Brain pericyte (primary cell): ENCODE data around the gene KLK10.
"Not testable (repeated sequence)": the region's sequence is repeated elsewhere in the genome, so short reads cannot be mapped to it uniquely, and the experiment has no call there.

Source experiments
- DNase-seq: peaks from one replicate; pipeline ENCODE4 v3.0.0-alpha.2; 2012; ENCODE audit warnings: low read depth, low spot score

Gene KLK10

DNA sequence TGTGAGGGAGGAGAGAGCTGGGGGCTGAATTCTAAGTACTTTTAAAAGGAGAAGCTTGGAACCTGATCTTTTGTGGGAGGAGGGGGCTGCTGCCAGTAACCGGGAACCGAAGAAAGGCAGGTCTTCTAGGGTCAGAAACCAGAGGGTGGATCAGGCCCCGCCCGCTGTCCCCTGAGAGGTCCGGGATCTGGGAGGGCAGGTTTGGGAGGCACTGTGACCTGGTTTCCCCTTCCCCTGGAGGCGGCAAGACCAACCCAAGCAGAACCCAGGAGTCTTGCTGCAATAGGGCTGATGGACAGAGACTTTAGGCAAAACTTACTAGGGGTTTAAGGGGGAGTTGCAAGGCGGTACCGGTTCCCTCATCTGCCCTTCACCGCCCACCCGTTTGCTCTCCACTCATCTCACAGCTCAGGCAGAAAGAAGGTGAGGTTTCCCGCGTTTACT is 17.4 kb downstream of the KLK10 start:
- DNase-seq, result no peak

DNA sequence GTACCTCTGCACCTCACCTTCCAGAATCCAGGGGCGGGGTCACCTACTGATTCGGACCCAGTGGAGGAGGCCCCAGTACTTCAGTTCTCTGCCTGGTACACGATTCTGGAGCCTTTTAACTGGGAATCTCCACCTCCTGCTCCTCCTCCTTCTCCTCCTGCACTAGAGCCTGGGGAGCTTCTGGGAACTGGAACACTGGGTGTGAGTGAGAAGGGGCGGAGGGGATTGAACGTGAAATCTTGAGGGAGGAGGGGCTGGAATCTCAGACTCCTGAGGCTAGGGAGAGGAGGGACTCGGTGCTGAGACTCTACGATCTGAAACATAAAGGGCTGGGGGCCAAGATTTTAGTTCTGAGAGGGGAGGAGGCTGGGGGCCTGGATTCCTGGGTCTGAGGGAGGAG is 18.0 kb downstream of the KLK10 start, which contains the start of gene KLK8:
KLK8 (minus strand) TSS at position 90 of the 400 bp plus-strand sequence. CDS start 437 bp downstream, outside the sequence.
- no peak for DNase-seq

DNA sequence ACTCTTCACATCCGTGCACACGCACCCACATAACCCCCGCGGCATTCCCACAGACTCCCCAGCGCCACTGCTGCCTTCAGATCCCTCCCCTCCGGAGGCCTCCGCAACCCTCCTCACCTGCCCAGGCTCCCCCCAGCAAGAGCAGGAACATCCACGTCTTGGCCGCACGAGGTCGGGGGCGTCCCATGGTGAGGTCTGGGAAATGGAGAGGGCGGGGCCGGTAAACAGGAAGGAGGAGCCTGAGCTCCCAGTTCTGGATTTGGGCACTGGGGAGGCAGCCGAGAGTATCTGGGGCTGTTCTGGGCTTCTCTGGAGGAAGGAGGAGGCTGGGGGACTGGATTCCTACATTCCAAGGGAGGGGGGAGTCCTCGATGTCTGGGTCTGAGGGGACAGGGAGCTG is 18.5 kb downstream of the KLK10 start:
- DNase-seq, result no peak

DNA sequence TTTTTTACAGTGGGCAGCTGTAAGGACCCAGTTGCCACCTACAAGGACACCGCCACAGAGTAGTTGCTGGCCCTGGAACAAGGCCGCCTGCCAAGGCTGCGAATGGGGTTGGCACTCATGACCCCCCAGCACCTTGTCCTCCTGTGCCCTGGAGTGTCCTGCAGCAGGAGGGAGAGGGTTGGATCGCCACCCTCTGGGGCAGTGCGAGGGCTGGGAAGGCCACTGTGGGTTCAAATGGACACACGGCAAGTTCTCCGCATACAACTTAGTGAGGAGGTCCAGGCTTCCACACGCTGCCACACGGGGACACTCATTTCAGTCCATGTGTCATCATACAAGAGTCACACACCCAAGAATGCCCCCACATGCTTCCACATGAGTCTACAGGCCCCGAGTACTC is 19.1 kb downstream of the KLK10 start:
- DNase-seq, result no peak

DNA sequence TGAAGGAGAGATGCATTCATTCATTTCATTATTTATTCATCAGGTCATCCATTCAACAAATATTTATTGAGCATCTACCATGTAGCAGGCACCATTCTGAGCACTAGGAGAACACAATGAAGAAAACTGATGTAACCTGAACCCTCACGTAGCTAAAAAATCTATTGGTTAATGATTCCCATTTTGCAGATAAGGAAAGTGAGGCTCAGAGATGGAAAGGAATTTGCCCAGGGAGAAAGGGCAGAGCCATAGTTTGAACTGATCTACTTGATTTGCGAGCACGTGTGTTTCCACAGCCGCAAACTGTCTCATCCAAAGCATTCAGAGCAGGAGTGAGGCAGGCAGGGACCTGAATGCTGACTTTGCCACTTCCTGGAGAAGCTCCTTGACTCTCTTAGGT is 20.8 kb downstream of the KLK10 start:
- no peak for DNase-seq

DNA sequence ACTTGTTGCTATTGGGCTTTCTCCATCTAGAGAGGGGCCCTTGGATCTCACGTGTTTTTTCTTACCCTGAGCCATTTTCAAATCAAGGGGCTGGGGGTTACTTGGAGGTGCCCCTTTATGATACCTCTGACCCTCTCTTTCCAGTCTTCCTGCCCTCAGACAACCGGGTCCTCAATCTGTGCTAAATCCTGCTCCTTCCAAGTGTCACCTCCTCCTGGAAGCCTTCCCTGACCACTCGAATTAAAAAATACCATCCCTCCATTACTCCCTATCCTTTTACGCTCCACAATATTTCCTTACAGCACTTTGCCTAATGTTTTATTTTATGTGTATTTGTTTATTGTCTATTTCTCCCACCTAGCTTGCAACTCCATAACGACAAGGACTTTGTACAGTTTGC is 21.4 kb downstream of the KLK10 start:
- no peak for DNase-seq

DNA sequence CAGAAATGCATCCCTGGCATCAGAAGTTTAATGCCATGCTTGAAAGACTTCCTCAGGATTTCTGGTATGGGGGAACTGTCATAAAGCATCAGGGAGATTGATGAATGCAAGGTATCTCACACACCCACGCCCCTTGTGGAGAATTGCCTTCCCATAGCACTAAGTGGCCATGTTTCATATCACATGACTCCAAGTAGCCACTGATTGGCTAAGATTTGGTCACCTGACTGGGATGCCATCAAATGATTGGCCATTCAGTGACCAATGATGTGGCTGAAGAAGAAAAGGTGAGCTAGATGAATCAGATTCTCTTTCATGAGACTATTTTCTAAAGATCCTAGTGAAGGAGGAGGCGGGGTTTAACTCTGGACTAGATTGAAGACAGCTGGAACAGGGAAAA is 25.4 kb downstream of the KLK10 start:
- no peak for DNase-seq

DNA sequence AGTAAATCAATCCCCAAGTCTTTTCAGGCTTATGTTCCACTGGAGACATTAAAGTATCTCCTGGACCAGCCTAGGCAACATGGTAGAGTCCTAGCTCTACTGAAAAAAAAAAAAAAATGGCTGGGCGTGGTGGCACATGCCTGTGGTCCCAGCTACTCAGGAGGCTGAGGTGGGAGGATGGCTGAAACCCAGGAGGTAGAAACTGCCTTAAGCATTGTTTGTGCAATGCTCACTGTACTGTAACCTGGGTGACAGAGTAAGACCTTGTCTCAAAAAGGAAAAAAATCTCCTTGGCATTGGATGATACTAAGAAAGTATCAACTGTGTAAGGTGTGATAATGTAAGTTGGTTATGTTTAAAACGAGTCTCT is 26.9 kb downstream of the KLK10 start:
- no peak for DNase-seq

DNA sequence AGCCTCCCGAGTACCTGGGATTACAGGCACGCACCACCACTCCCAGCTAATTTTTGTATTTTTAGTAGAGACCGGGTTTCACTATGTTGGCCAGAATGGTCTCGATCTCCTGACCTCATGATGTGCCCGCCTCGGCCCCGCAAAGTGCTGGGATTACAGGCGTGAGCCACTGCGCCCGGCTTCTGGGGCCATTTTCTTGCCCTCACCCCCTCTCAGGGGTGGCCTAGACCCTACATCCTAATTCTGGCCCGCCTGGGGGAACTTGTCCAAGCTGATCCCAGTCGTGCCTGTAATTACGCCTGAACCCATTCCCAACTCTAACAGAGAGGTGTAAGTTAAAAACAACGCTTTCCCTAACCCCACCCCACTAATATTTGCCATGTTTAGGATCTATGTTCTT is 35.1 kb downstream of the KLK10 start:
- DNase-seq, result not testable (repeated sequence)

DNA sequence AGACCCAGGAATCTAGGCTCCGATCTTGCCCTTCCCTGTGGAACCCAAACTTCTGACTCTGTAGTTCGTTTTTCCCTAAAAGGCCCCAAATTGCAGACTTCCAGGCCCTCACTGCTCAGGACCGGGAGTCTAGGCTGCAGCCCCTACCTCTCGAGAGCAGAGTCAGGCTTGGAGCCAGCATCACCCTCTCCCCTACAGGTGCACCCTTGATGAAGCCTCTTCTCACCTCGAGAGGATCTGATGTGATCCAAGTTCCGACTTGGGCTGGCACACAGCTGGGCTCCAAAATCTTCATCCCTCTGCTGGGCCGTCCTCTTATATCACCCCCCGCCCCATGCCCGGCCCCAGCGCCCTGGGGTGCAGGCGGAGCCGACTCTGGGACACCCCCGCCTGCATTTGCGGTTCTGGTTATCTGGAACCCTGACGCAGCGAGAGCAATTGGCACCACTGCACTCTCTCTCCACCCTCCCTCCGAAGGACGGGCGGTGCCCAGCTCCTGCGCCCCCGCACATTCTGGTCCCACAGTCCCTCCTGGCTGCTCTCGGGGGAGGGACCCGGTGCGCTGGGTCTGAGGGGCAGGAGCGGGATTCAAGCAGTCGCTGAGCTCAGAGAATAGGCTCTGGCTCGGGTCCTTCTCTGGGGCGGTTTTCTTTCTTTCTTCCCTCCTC is 35.8 kb downstream of the KLK10 start, which contains the start of gene KLK7:
KLK7 (minus strand) TSS at position 293 of the 668 bp plus-strand sequence. CDS start 1,518 bp downstream, outside the sequence.
- DNase-seq, result no peak

DNA sequence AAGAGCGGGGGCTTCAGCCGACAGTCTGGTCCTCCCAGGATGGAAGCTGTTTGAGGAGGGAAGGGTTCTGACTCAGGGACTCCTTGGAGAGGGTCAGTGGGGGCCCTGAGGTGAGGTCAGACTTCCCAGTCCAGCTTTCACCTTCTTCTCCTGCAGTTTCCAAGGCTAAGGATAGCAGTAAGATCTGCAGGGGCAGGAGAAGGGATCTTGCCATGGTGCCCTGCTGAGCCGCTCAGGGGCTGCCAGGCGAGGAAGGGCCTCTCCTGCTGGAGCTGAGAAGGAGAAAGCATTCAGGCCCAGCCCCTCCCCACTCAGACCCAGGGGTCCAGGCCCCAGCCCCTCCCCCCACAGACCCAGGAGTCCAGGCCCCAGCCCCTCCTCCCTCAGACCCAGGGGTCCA is 37.3 kb downstream of the KLK10 start:
- DNase-seq, result no peak

DNA sequence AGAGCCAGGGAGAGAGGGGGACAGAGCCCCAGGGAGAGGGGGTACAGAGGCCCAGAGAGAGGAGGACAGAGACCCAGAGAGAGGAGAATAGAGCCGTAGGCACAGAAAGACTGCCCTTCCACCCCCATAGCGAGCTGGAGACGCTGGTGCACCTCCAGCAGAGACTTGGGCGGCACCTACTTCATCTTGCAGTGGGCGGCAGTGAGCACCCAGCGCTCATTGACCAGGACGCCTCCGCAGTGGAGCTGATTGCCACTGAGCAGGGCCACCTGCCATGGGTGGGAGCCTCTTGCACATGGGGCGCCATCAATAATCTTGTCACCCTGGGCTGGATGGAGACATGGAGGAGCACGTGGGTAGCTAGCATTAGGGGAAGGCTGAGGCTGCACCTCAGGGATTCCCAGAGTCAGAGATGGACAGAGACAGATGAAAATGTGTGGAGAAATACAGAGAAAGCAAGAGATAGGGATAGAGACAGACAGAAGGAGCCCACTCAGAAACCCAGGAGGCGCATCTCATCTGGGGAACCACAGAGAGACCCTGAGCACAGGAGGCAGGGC is 37.8 kb downstream of the KLK10 start:
- no peak for DNase-seq

DNA sequence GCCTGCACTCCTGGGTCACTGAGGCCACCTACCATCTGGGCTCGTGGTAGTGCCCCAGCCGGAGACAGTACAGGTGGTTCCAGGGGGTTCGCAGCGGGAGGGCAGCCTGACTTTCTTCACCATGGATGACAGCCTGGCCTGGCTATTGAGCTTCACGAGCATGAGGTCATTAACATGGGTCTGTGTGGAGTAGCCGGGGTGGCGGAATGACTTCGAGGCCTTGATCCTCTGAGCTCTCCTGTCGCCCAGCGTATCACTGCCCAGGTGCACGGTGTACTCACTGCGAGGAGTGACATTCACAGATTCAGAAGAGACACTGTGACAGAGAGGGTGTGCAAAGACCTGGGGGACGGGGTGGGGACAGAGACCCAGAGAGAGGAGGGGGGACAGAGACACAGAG is 39.3 kb downstream of the KLK10 start:
- no peak for DNase-seq

DNA sequence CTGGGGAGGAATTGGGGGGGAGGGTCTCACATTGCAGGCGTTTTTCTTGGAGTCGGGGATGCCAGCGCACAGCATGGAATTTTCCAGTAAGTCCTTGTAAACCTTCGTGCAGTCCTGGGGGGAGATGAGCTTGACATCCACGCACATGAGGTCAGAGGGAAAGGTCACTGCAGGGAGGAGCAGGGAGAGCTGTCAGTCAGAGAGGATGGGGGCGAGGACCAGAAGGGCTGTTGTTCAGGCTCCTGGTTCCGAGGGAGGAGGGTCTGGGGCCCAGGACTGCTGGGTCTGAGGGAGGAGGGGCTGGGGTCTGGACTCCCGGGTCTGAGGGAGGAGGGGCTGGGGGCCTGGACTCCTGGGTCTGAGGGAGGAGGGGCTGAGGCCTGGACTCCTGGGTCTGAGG is 39.8 kb downstream of the KLK10 start:
- DNase-seq, result no peak

DNA sequence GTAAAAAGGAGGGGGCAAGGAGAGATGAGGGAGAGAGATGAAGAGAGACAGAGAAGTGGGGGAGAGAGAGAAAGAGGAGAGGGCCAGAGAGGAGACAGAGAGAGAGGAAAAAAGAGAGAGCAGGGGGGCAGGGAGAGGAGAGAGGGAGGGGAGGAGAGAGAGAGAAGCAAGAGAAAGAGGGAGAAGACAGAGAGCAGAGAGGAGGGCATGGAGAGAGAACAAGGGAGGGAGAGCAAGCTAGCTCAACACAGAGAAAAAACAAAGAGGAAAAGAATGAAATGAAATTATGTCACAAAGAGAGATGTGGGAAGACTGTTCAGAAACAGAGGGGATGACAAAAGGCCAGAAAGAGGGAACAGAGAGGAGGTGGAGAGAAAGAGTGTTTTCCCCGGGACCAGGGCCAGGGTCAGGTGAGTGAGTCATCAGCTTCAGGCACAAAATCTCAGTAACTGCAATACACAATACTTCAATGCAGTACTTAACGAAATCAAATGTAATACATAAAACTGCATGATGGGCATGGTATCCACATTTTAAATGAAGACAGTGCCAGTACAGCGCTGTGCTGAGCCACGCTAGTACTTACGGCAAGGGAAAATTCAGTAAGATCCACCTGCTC is 40.6 kb downstream of the KLK10 start:
- no peak for DNase-seq

DNA sequence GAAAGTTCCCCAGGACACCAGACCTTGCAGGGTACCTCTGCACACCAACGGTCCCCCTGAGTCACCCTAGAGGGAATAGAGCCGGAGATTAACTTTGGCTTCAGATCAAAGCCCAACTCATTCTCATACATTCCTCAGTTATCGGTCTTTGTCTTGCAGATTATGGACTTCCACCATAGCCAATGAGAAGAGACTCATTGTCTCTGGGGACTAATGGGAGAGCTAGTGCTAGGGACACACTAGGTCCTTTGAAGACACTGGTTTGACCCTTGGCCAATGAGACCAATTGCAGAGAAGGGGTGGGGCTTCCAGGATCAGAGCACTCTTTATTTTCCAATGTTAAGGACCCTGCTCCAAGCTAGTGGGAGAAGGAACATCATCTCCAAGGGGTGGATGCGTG is 41.9 kb downstream of the KLK10 start:
- no peak for DNase-seq

DNA sequence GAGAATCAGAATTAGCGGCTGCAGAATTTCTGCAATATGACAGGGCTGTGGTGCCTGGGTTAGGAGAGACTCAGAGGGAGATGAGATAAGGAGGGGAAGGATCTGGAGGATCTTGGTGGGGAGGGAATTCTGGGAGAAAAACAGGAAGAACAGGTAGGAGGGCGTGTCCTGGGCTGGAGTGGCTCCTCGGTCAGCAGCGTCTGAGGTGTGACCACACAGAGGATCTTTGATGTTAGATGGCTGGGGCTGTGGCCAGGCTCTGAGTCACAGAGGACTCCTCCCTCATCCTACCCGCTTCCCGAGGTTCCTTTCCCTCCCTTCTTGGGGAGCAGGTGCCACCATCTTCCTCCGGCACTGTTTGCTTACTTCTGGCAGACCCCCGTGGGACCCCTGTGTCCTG is 43.7 kb downstream of the KLK10 start:
- no peak for DNase-seq

DNA sequence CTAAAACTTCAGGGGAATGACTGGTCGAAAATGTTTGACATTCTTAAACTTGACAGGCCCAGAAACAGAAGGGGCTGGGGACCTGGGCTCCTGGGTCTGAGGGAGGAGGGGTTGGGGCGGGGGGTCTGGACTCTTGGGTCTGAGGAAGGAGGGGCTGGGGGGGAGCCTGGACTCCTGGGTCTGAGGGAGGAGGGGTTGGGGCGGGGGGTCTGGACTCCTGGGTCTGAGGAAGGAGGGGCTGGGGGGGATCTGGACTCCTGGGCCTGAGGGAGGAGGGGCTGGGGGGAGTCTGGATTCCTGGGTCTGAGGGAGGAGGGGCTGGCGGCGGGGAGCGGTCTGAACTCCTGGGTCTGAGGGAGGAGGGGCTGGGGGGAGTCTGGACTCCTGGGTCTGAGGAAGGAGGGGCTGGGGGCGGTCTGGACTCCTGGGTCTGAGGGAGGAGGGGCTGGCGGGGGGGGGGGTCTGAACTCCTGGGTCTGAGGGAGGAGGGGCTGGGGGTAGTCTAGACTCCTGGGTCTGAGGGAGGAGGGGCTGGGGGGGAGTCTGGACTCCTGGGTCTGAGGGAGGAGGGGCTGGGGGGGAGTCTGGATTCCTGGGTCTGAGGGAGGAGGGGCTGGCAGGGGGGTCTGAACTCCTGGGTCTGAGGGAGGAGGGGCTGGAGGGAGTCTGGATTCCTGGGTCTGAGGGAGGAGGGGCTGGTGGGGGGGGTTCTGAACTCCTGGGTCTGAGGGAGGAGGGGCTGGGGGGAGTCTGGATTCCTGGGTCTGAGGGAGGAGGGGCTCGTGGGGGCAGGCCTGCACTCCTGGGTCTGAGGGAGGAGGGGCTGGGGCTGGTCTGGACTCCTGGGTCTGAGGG is 44.6 kb downstream of the KLK10 start:
- DNase-seq, result no peak

DNA sequence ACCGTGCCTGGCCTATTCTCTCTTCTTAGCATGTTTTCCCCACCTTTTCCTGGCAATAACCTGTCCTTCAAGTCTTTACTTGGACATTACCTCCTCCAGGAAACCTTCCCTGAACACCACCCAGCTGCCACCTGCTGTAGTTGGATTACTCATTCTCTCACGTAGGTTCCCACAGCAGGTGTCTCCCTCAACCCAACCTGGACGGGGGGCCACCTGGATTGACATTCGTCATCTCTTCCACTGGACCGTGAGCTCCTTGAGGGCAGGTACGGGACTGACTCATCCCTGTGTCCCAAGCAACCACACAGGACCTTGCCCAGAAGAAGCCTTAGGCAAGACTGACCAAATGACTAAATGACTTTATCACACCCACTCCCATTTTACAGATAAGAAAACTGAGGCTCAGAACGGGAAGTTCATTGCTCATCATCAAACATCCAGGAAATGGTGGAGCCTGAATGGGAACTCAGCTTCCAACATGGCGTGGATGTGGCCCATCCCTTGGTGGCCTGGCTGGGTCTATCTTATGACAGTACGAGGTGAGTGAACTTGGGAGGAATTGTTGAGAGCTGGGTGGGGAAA is 46.6 kb downstream of the KLK10 start:
- DNase-seq, result no peak

DNA sequence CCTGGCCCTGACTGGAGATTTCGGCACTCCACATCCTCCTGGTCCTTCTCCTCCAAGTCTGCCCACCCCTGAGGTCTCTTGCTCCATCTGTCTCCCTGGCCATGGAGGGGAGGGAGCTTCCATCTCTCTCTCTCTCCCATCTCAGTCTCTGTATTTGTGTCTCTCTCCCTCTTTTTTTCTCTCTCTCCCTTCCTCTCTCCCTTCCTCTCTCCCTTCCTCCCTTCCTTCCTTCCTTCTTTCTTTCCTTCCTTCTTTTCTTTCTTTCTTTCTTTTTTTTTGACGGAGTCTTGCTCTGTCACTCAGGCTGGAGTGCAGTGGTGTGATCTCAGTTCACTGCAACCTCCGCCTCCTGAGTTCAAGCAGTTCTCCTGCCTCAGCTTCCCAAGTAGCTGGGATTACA is 49.7 kb downstream of the KLK10 start:
- DNase-seq, result not testable (repeated sequence)

DNA sequence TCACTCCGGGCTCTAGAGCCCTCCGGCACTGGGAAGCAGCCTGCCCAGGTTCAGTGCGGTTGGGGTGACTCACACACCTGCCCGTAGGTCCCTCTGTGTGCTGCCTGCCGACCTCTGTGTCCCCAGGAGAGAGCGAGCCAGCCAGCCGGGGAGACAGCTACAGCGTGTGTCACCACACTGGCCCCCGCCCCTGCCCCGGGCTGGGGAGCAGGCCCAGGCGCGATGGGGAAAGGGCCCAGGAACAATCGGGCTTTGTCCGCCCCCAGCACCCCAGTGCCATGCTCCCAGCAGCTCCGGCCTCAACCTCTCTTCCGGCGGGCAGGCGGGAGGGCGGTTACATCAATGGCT is 50.1 kb downstream of the KLK10 start, which contains the start of gene KLK6:
KLK6 (minus strand) TSS at position 179 of the 348 bp plus-strand sequence. CDS start 1,487 bp downstream, outside the sequence.
- no peak for DNase-seq
